GM12801 (cell line): ENCODE results near the gene ATP5F1D.

Experiments
- TF ChIP-seq, protein P1 (sequence below): IDR thresholded peaks from one replicate; pipeline ENCODE4 v1.5.1; 2011; ENCODE audit warnings: control low read depth; ENCODE audit not compliant: insufficient read length; ENCODE audit errors: extremely low read depth

The ATP5F1D gene

DNA sequence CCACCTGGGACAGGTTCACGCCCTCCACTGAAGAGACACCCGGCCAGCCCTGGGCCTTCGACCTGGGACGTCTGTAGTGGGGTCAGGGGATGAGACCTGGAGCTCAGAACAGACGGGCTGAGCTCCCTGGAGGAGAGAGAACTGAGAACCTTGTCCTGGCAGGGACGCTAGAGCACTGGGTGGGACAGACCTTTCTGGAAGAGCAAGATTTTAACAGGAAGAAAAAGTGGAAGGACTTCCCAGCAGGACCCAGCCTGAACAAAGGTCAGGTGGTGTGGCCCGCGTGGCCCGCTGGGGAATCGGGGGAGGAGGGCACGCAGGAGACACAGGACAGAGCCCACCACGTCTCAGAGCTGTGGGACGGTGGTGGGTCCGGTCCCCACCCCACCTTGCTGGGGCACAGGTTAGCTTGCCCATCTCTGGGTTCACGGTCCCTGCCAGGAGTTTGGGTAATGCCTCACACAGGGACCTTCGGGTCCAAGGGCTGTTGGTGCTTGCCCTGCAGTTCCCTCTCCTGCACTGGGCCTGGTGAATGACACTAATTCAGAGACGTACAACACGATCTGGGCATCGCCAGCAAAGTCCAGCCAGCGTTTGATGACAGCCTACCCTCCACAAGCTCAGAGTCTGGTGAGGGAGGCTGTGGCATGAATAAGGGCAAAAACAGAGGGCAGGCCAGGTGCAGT, 42.9 kb downstream of the ATP5F1D start:
- TF ChIP-seq, protein P1, sequence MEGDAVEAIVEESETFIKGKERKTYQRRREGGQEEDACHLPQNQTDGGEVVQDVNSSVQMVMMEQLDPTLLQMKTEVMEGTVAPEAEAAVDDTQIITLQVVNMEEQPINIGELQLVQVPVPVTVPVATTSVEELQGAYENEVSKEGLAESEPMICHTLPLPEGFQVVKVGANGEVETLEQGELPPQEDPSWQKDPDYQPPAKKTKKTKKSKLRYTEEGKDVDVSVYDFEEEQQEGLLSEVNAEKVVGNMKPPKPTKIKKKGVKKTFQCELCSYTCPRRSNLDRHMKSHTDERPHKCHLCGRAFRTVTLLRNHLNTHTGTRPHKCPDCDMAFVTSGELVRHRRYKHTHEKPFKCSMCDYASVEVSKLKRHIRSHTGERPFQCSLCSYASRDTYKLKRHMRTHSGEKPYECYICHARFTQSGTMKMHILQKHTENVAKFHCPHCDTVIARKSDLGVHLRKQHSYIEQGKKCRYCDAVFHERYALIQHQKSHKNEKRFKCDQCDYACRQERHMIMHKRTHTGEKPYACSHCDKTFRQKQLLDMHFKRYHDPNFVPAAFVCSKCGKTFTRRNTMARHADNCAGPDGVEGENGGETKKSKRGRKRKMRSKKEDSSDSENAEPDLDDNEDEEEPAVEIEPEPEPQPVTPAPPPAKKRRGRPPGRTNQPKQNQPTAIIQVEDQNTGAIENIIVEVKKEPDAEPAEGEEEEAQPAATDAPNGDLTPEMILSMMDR: no peak

DNA sequence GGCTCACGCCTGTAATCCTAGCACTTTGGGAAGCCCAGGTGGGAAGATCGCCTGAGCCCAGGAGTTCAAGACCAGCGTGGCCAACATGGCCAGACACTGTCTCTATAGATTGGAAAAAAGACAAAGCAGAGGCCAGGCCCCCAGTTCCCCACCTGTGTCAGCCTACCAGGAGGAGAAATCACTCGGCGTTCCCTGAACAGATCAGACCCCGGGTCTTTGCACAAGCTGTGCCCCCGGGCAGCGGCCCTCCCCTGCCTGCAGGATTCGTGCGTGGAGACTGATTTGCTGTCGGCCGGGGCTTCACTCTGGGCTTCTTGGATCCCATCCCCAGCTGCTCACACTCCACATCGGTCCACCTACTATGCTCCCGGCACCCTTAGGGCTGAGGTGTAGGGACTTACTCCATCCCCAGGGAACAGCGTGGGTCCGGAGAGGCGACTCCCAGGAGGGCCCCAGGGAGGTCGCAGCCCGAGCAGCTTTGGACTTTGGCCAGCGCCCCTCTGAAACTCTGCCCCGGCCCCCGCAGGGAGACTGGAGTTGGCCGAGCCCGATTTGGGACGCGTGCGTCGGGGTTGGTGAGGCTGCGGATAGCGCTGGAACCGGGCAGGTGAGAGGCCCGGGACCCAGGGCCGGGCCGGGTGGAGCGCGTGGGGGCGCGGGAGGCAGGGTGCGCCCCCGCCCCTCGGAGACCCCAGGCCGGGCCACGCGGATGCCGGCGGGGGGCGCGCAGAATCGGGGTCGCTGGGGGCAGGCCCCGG, 43.6 kb downstream of the ATP5F1D start:
- TF ChIP-seq, protein P1: no peak

DNA sequence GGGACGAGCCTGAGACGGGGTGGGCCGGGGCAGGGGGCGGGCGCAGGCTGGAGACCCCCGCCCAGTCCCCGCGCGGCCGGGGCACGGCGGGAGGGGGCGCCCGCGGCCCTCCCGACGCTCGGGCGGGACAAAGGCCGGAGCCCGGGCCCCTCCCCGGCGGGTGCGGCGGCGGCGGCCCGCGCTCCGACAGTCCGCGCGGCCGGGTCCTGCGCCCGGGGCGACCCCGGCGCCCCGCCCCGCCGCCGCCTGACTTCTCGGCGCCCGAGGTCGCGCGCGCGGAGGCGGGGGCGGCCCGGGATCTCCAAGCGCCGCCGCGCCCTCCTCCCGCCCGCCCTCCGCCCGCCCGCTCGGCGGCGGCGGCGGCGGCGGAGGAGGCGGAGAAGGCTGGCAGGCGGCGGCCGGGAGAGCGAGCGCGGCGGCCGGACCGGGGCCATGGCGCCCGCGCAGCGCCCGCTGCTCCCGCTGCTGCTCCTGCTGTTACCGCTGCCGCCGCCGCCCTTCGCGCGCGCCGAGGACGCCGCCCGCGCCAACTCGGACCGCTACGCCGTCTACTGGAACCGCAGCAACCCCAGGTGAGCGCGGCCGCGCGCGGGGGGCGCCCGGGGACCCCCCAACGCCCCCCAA, 44.3 kb downstream of the ATP5F1D start, which contains the start of gene EFNA2:
EFNA2 (plus strand) TSS at position 137 of the 624 bp plus-strand sequence; CDS start at position 433, 296 bp downstream.
- TF ChIP-seq, protein P1: no peak

DNA sequence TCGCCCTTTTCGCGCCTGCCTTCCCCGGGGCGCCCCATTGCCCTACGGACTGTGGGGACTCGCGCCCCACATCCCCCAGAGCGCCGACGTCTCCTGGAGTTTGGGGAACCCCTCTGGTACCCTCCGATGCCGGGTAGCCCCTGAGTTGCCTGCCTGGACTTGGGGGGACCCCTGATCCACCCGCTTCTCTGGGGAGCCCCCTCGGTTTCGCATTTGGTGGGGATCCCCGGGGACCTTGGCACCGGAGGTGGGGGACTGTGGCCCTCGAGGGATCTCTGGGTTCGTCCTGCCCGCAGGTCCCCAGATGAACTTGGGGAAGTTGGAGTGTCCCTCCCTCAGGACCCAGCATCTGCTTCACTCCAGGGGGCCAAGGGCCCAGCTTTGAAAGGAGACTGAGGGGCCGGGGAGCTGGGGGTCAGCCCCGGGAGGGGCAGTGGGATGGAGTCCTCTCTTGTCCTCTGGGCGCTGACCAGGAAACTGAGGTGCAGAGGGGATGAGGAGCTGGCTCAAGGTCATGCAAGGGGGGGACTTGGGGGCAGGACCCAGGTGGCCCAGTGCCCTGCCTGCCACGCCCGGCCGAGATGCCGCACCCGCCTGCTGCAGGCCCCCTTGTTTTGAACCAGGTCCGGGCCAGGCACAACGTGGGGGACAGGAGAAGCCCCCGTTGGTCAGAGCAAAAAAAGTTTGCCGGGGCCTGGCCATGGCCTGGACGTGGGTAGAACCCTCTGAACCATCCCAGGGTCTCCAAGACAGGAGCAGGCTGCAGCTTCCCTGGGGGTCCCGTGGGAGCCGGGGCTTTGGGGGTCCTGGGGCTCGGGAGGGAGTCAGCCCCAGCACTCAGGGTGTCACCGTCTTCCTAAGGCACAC, 45.2 kb downstream of the ATP5F1D start:
- TF ChIP-seq, protein P1: no peak

DNA sequence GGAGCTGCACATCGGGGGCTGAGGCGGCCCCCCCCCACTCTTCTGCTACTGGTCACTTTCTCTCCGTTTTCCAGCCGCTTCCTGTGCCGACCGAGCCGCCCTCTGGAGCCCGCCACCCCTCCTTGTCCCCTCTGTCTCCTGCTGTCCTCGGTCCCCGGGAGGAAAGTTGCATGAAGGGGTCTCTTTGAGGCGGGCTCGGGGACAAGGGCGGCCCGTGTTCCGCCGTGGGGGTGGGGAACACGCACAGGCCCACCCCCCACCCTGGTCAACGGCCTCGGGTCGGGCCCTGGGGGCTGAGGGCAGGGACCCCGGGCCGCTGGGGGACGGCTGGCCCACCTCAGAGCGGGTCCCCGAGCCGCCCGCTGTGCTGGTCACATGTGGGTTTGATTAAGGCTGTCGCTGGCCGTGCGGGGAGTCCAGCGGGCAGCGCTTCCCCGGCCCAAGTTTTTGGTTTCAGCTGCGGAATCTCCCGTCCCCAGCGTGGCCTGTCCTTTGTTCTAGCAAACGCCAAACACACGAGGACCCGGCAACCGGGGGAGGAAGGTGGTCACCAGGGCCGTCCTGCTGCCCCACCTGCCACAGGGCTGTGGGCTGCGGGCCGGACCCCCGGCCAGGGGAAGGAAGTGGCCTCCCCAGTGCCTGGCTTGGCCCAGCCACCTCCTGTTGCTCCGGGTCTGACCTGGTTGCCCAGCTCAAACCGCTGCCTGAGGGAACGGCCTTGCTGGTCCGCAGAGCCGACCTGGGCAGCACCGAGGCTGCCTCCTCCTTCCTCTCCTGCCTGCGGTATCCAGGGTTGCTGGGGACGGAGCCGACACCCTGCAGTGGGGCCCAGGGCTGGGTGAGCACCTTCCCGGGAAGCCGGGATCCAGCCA, 46.0 kb downstream of the ATP5F1D start:
- TF ChIP-seq, protein P1: no peak

DNA sequence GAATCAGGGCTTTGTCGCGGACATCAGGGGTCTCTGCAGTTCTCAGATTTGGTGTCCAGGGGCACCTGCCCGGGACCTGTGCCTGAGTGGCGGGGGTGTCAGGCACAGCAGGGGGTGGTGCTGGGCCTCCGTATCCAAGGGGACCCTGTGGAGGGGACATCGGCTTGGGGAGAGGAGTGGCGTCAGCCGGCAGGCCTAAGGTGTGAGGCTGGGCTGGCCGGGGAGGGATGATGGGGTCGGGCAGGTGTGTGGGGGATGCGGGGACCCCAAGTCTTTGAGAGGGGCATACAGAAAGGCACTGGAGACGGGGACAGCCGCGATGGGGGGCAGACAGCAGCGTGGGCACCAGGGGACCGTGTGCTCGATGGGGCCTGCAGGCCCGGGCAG, 46.7 kb downstream of the ATP5F1D start:
- TF ChIP-seq, protein P1: no peak
